Epithelial cell of proximal tubule (primary cell): ENCODE data around the gene NTSR2. TPM values are rescaled to one million over a fixed set of nuclear protein-coding genes. Genes with fewer than 3 reads are reported as not detected.

Experiments
- DNase-seq: peaks from one replicate; pipeline ENCODE4 v3.0.0-alpha.2; 2011; ENCODE audit warnings: low read depth
- H3K4me3 ChIP-seq: 2 replicates; pipeline ENCODE4 v1.5.1; 2011; ENCODE audit warnings: low read depth, mild to moderate bottlenecking, low read length
- total RNA-seq: library from RNA; depleted of rRNA; stranded (reverse); fragments of >200 nt; gene quantifications from 2 replicates; pipeline ENCODE4 v1.2.3, GENCODE V29; 2015
- TF ChIP-seq, protein P1 (sequence below): conservative IDR thresholded peaks from 2 replicates; pipeline ENCODE4 v1.5.1; 2012; ENCODE audit warnings: low read depth, mild to moderate bottlenecking, low read length

NTSR2 gene
- total RNA-seq, 1 donor from 2014 or later: not detected

- TF ChIP-seq, protein P1, sequence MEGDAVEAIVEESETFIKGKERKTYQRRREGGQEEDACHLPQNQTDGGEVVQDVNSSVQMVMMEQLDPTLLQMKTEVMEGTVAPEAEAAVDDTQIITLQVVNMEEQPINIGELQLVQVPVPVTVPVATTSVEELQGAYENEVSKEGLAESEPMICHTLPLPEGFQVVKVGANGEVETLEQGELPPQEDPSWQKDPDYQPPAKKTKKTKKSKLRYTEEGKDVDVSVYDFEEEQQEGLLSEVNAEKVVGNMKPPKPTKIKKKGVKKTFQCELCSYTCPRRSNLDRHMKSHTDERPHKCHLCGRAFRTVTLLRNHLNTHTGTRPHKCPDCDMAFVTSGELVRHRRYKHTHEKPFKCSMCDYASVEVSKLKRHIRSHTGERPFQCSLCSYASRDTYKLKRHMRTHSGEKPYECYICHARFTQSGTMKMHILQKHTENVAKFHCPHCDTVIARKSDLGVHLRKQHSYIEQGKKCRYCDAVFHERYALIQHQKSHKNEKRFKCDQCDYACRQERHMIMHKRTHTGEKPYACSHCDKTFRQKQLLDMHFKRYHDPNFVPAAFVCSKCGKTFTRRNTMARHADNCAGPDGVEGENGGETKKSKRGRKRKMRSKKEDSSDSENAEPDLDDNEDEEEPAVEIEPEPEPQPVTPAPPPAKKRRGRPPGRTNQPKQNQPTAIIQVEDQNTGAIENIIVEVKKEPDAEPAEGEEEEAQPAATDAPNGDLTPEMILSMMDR: no peak
Measured at GRCh38 chr2:11672407-11672806, 2.4 kb upstream of the NTSR2 start.

DNA sequence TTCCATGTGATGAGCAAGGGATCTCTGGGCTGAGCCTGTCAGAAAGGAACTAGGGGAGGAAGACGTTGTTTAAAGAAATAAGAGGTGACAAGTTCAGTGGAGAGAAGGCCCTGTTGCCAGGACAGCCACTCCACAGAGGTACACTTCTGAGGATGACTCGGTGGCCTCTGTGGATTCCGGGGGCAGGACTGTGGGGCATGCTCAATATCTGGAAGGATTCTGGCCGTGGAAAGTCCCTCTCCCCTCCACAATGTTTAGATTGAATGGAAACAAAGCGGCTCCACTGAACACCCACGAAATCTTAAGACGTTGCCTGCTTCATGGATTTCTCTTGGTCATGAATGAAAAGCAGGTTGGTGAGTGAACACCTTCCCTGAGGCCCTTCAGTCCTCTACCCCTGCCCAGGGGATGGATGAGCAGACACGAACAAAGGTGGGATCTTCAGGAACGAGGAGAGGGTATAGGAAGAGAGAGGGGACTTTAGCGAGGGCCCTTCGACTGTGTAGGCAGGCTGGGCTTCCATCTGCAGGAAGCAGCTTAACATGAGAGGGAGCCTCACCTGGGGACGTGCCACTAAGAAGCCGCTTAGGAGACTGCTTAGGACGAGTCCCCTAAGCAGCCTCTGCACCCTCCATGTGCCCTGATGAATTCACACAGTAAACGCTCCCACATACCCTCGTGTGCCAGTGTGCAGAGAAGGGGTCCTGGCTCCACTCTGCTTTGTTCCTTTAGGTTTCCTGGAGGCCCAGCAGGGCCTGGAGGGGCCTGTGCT, 1.9 kb downstream of the NTSR2 start:
- DNase-seq: no peak
- TF ChIP-seq, protein P1: no peak
- H3K4me3 ChIP-seq: no peak overlapping the region

More at GRCh38 chr2:11672407-11672806, 2.4 kb upstream of the NTSR2 start:
- DNase-seq: no peak
- H3K4me3 ChIP-seq: no peak overlapping the region

DNA sequence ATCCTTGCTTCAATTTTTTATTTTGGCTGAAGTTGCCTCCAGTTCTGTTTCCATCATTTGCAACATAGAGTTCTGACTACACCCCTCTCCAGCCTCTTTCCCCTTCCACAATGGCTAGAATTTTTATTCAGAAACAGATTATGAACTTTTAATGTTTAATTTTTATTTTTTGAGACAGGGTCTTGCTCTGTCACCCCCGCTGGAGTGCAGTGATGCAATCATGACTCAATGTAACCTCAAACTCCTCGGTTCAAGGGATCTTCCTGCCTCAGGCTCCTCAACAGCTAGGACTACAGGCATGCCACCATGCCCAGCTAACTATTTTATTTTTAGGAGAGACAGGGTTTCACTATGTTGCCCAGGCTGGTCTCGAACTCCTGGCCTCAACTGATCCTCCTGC, 2.8 kb downstream of the NTSR2 start:
- no peak for DNase-seq
- TF ChIP-seq, protein P1: no peak
- H3K4me3 ChIP-seq: no peak overlapping the region

GRCh38 chr2:11665510-11666362, 4.3 kb downstream of the NTSR2 start:
- no peak overlapping the region for H3K4me3 ChIP-seq
- DNase-seq: no peak
- TF ChIP-seq, protein P1: no peak

DNA sequence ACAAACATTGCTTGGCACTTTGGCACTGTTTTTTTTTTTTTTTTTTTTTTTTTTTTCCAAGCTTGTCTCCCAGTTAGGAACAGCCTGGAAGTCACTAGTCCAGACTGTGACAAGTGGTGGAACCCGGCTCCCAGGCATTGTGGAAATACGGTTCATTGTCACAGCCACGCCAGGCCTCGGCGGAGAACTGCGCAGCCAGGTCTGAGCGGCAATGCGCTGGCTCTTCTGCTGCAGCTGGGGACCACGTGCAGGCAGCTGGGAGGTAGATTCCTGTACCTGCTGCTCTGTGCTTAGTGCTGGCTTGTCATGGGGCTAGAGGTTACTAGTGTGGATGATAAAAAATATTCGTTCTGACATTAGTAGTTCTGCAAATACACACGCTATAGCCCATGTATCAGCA, 5.0 kb downstream of the NTSR2 start:
- TF ChIP-seq, protein P1: no peak
- H3K4me3 ChIP-seq: no peak overlapping the region
- DNase-seq: no peak

DNA sequence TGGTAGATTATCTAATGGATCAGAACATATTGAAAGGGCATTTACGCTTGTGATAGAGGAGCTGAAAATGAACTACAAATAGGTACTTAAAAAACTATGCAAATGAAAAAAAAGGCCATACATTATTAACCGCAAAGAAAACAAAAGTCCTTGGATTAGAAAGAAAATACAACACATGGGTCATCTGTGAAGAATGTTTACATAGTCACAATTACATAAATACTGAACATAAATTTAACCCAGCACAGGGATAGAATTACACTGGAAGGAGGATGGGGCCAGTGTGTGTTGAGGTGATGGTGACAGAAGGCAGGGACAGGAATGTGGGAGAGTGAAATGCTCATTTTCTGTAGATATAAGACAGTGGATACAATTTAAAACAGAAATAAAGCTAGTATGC, 6.6 kb downstream of the NTSR2 start:
- no peak for DNase-seq
- TF ChIP-seq, protein P1: no peak
- no peak overlapping the region for H3K4me3 ChIP-seq
